Stimulated activated naive CD4-positive, alpha-beta T cell treated with Interleukin-2 at 50 U/mL for 16 hours (primary cell): Measurements from ENCODE around the gene ZBTB20.

Source experiments
- DNase-seq: peaks from one replicate; lab custom pipeline; 2025; lab: John Stamatoyannopoulos, UW

Gene ZBTB20

GRCh38 chr3:114872050-114872449 lies 275.0 kb downstream of the ZBTB20 start:
- DNase-seq = no peak

GRCh38 chr3:114867835-114868503 lies 279.1 kb downstream of the ZBTB20 start:
- no peak for DNase-seq

- DNase-seq = no peak
Observed at GRCh38 chr3:114867359-114867758, 279.7 kb downstream of the ZBTB20 start.

GRCh38 chr3:114866430-114866829 lies 280.7 kb downstream of the ZBTB20 start:
- no peak for DNase-seq

GRCh38 chr3:114864970-114865369 lies 282.1 kb downstream of the ZBTB20 start:
- no peak for DNase-seq

GRCh38 chr3:114863848-114864247 lies 283.2 kb downstream of the ZBTB20 start:
- no peak for DNase-seq

- no peak for DNase-seq
Observed at GRCh38 chr3:114861666-114862065, 285.4 kb downstream of the ZBTB20 start.

- no peak for DNase-seq
Observed at GRCh38 chr3:114860531-114860930, 286.6 kb downstream of the ZBTB20 start.

- no peak for DNase-seq
Observed at GRCh38 chr3:114858329-114858728, 288.8 kb downstream of the ZBTB20 start.

GRCh38 chr3:114857299-114857701 lies 289.8 kb downstream of the ZBTB20 start:
- DNase-seq = no peak

- DNase-seq = no peak
Observed at GRCh38 chr3:114856835-114857234, 290.3 kb downstream of the ZBTB20 start.

- no peak for DNase-seq
Observed at GRCh38 chr3:114855839-114856238, 291.2 kb downstream of the ZBTB20 start.

- DNase-seq = no peak
Observed at GRCh38 chr3:114852966-114853365, 294.1 kb downstream of the ZBTB20 start.

GRCh38 chr3:114850898-114851297 lies 296.2 kb downstream of the ZBTB20 start:
- no peak for DNase-seq

- DNase-seq = no peak
Observed at GRCh38 chr3:114848643-114849350, 298.3 kb downstream of the ZBTB20 start.

- no peak for DNase-seq
Observed at GRCh38 chr3:114848082-114848481, 299.0 kb downstream of the ZBTB20 start.

- DNase-seq = no peak
Observed at GRCh38 chr3:114847564-114847963, 299.5 kb downstream of the ZBTB20 start.

- DNase-seq = no peak
Observed at GRCh38 chr3:114846779-114847178, 300.3 kb downstream of the ZBTB20 start.

- no peak for DNase-seq
Observed at GRCh38 chr3:114846252-114846651, 300.8 kb downstream of the ZBTB20 start.

GRCh38 chr3:114841515-114841914 lies 305.6 kb downstream of the ZBTB20 start:
- no peak for DNase-seq

- DNase-seq = no peak
Observed at GRCh38 chr3:114839476-114839875, 307.6 kb downstream of the ZBTB20 start.

- no peak for DNase-seq
Observed at GRCh38 chr3:114838025-114838424, 309.1 kb downstream of the ZBTB20 start.

- DNase-seq = no peak
Observed at GRCh38 chr3:114834175-114834940, 312.7 kb downstream of the ZBTB20 start.
